Glutamatergic neuron (in vitro differentiated cells): Measurements from ENCODE around the gene TRMT1. TPM values are rescaled to one million over a fixed set of nuclear protein-coding genes. Genes with fewer than 3 reads are reported as not detected.

Source experiments
- DNase-seq: peaks from one replicate; pipeline ENCODE4 v3.0.0; 2022
- H3K27ac Mint-ChIP-seq: one replicate; pipeline ENCODE4 v1.8.0; 2020; ENCODE audit warnings: mild to moderate bottlenecking, mixed read lengths, inconsistent platforms; ENCODE audit not compliant: unreplicated experiment
- H3K27me3 Mint-ChIP-seq: one replicate; pipeline ENCODE4 v1.8.0; 2020; ENCODE audit warnings: mild to moderate bottlenecking, moderate library complexity, mixed read lengths, inconsistent platforms; ENCODE audit not compliant: unreplicated experiment
- H3K36me3 Mint-ChIP-seq: one replicate; pipeline ENCODE4 v1.8.0; 2020; ENCODE audit warnings: mild to moderate bottlenecking, mixed read lengths, inconsistent platforms; ENCODE audit not compliant: unreplicated experiment
- H3K4me1 Mint-ChIP-seq: one replicate; pipeline ENCODE4 v1.8.0; 2020; ENCODE audit warnings: mild to moderate bottlenecking, low read depth, mixed read lengths, inconsistent platforms; ENCODE audit not compliant: unreplicated experiment
- H3K4me3 Mint-ChIP-seq: one replicate; pipeline ENCODE4 v1.8.0; 2020; ENCODE audit warnings: mild to moderate bottlenecking, mixed read lengths, inconsistent platforms; ENCODE audit not compliant: unreplicated experiment
- H3K9me3 Mint-ChIP-seq: one replicate; pipeline ENCODE4 v1.8.0; 2020; ENCODE audit warnings: mild to moderate bottlenecking, moderate library complexity, mixed read lengths, inconsistent platforms; ENCODE audit not compliant: unreplicated experiment
- total RNA-seq: library from RNA; stranded (reverse); fragmentation: NEBNext Ultra II Directional; extraction: Animal tissue kit (Norgen Biotek cat#: 25700); gene quantifications from one replicate; pipeline ENCODE4 v1.2.1, GENCODE V29; 2021; ENCODE audit not compliant: unreplicated experiment
- TF ChIP-seq, protein P1 (sequence below): fragments of 200-600 bp; sonication (generic); IDR thresholded peaks from one replicate; pipeline ENCODE4 v1.5.0; 2021; ENCODE audit not compliant: partially characterized antibody, unreplicated experiment

Gene TRMT1
- total RNA-seq, 1 donor from 2014 or later: 29.2 TPM

DNA sequence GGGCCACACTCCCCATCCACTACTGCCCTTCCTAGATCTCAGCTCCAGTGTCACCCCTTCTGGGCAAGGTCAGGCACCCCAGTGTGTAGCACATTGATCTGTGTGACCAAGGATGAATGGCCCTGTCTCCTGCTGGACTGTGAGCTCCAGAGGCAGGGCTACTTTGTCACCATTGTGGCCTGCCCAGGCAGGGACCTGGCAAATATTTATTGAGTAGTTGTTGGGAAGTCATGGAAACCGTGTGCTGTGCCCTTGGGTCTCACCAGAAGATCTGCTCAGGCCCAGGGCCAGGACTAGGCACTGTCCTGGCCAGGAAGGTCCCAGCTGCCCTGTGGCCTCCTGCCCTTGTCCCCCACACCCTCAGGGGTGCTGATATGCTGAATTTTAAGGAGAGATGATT is 12.0 kb upstream of the TRMT1 start:
- H3K27ac Mint-ChIP-seq: no peak overlapping the region

DNA sequence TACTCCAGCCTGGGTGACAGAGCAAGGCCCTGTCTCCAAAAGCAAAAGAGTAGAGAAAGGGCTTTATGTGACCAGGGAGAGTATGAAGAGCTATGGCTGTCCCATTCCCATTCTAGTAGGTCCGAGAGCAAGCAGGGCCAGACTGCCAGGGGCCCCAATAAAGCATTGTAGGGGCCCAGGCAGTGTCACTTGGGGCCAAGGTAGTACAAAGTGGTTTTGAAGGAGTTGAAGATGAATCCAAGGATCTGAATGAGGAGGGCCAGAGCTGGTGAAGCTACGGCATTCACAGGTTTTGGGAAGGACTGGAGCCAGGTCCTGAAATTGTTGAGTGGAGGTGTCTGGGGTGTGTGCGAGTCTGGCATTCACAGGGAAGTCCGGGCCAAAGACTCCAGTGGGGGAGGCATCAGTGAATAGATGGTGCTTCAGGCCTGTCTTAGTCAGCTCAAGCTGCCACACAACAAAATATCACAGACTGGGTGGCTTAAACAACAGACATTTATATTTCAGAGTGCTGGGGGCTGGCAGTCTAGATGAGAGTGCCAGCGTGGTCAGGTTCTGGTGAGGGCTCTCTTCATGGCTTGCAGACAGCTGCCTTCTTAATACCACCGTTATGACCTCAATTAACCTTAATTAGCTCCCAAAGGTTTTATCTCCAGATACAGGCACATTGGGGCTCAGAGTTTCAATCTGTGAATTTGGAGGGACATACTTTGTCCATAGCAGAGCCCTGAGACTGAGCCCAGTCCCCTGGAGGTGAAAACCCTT is 11.5 kb upstream of the TRMT1 start:
- H3K4me3 Mint-ChIP-seq: no peak overlapping the region
- peaks cover 1% of the 10 kb centered on the region for H3K9me3 Mint-ChIP-seq
- H3K4me1 Mint-ChIP-seq: no peaks in the 10 kb centered on the region
- H3K27ac Mint-ChIP-seq: no peak overlapping the region
- no peaks in the 10 kb centered on the region for H3K27me3 Mint-ChIP-seq
- no peaks in the 10 kb centered on the region for H3K36me3 Mint-ChIP-seq
- DNase-seq: no peak
- TF ChIP-seq, protein P1, sequence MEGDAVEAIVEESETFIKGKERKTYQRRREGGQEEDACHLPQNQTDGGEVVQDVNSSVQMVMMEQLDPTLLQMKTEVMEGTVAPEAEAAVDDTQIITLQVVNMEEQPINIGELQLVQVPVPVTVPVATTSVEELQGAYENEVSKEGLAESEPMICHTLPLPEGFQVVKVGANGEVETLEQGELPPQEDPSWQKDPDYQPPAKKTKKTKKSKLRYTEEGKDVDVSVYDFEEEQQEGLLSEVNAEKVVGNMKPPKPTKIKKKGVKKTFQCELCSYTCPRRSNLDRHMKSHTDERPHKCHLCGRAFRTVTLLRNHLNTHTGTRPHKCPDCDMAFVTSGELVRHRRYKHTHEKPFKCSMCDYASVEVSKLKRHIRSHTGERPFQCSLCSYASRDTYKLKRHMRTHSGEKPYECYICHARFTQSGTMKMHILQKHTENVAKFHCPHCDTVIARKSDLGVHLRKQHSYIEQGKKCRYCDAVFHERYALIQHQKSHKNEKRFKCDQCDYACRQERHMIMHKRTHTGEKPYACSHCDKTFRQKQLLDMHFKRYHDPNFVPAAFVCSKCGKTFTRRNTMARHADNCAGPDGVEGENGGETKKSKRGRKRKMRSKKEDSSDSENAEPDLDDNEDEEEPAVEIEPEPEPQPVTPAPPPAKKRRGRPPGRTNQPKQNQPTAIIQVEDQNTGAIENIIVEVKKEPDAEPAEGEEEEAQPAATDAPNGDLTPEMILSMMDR: no peak

More for the DNA sequence above, 12.0 kb upstream of the TRMT1 start:
- no peak for DNase-seq
- peaks cover 1% of the 10 kb centered on the region for H3K9me3 Mint-ChIP-seq
- no peaks in the 10 kb centered on the region for H3K36me3 Mint-ChIP-seq
- H3K4me3 Mint-ChIP-seq: no peak overlapping the region
- no peaks in the 10 kb centered on the region for H3K4me1 Mint-ChIP-seq
- no peaks in the 10 kb centered on the region for H3K27me3 Mint-ChIP-seq
- TF ChIP-seq, protein P1: no peak

DNA sequence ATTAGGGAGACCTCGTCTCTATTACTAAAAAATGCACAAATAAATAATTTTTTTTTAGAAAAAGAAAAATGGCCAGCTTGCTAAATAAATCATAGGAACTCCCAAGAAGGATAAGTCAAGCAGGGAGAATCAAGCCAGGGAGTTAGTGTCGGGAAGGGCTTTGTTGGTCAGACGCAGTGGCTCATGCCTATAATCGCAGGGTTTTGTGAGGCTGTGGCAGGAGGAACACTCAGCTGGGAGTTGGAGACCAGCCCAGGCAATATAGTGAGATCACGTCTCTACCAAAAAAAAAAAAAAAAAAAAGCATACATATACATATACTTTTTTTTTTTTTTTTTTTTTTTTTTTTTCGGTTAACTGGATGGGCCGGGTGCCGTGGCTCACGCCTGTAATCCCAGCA is 10.5 kb upstream of the TRMT1 start:
- Mint-ChIP-seq H3K27ac (no peak overlapping the region), H3K4me3 (no peak overlapping the region), H3K36me3 (no peaks in the 10 kb centered on the region), H3K27me3 (no peaks in the 10 kb centered on the region), H3K9me3 (peaks cover 5% of the 10 kb centered on the region), H3K4me1 (peaks cover 3% of the 10 kb centered on the region)
- TF ChIP-seq, protein P1: no peak
- DNase-seq: no peak

DNA sequence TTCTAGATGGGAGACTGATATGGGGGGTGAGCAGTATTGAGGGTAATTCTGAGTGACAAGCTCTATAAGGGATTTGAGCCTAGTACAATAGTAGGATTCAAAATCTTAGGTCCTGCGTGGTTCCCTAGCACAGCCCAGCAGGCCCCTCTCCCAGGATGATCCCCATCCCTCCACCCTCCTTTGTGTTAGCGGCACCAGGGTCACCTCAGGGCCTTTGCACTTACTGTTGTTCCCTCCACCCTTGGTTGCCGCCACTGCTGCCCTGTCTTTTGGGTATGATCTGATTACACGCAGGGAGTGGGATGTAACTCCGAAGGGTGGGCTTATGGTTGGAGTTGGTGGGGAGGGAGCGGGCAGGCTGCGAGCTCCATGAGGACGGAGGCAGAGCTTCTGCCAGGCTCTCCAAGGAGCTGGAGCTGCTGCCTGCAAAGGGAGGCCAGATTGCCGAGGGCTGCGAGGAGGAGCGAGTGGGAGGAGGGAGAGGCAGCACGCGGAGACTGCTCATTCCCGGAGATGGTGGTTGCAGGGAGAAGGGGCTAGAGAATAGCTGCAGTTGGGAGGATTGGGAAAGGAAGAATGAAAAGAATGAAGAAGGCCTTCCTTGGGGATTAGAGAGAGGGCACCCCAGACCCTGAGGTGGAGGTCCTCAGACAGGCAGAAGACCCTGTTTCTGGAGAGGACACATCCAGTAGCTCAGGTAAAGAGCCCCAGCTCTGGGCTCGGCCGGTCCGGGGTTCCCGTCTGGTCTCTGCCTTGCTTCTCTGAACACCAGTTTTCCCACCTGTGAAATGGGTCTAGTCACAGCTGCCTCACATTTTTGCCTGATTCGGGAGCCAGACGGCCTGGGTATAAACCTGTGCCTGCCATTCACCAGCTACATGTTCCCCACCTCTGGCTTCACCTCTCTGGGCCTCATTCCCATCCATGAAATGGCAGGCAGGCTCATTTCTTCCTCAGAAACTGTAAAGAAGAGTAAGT is 6.7 kb upstream of the TRMT1 start:
- no peak overlapping the region for H3K27ac Mint-ChIP-seq

More for the DNA sequence above, 6.7 kb upstream of the TRMT1 start:
- TF ChIP-seq, protein P1: no peak
- Mint-ChIP-seq H3K9me3 (peaks cover 5% of the 10 kb centered on the region), H3K4me3 (no peak overlapping the region), H3K4me1 (peaks cover 11% of the 10 kb centered on the region), H3K27me3 (peaks cover 7% of the 10 kb centered on the region), H3K36me3 (no peaks in the 10 kb centered on the region)
- no peak for DNase-seq
